GM13977 (cell line): ENCODE results near the gene HNRNPC.
"Not testable (repeated sequence)": the region's sequence is repeated elsewhere in the genome, so short reads cannot be mapped to it uniquely, and the experiment has no call there.

ENCODE experiments used
- DNase-seq: peaks from one replicate; pipeline ENCODE4 v3.0.0; 2012; ENCODE audit warnings: low spot score
- in situ Hi-C: fragments of 300-500 bp; cut with MboI; formaldehyde crosslinking; loops from one replicate; pipeline ENCODE4 v1.12.0; 2022; ENCODE audit warnings: low sequenced_read_pairs, low pct_unique_long_range_greater_than_20kb, mixed read lengths, inconsistent platforms; ENCODE audit not compliant: unreplicated experiment
- TF ChIP-seq, protein P1 (sequence below): IDR thresholded peaks from 2 replicates; pipeline ENCODE4 v1.5.1; 2012; ENCODE audit warnings: mild to moderate bottlenecking, control low read depth; ENCODE audit not compliant: insufficient read depth; ENCODE audit errors: extremely low read depth, missing control alignments

Gene HNRNPC

GRCh38 chr14:21220874-21221477 lies 48.3 kb downstream of the HNRNPC start:
- DNase-seq, result no peak
- in situ Hi-C loops, result no loop called here
- TF ChIP-seq, protein P1, sequence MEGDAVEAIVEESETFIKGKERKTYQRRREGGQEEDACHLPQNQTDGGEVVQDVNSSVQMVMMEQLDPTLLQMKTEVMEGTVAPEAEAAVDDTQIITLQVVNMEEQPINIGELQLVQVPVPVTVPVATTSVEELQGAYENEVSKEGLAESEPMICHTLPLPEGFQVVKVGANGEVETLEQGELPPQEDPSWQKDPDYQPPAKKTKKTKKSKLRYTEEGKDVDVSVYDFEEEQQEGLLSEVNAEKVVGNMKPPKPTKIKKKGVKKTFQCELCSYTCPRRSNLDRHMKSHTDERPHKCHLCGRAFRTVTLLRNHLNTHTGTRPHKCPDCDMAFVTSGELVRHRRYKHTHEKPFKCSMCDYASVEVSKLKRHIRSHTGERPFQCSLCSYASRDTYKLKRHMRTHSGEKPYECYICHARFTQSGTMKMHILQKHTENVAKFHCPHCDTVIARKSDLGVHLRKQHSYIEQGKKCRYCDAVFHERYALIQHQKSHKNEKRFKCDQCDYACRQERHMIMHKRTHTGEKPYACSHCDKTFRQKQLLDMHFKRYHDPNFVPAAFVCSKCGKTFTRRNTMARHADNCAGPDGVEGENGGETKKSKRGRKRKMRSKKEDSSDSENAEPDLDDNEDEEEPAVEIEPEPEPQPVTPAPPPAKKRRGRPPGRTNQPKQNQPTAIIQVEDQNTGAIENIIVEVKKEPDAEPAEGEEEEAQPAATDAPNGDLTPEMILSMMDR, result no peak

- TF ChIP-seq, protein P1, result no peak
Observed at GRCh38 chr14:21219561-21220111, 49.6 kb downstream of the HNRNPC start.

GRCh38 chr14:21219120-21219519 lies 50.1 kb downstream of the HNRNPC start:
- no peak for DNase-seq
- TF ChIP-seq, protein P1, result no peak
- in situ Hi-C loops, result no loop called here

More at GRCh38 chr14:21219561-21220111, 49.6 kb downstream of the HNRNPC start:
- in situ Hi-C loops, result no loop called here
- no peak for DNase-seq

DNA sequence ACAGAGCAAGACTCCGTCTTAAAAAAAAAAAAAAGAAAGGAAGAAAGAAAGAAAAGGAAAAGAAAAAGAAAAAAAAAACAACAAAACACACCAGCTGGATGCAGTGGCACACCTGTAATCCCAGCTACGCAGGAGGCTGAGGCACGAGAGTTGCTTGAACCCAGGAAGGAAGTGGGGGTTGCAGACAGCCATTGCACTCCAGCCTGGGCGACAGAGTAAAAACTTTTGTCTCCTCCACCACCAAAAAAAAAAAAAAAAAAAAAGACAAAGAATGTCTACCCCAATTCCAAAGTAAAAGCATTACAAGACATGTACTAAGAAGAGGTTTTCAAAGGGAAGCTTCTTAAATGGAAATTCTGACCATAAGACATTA lies 53.4 kb downstream of the HNRNPC start:
- in situ Hi-C loops, result no loop called here
- TF ChIP-seq, protein P1, result no peak
- no peak for DNase-seq

DNA sequence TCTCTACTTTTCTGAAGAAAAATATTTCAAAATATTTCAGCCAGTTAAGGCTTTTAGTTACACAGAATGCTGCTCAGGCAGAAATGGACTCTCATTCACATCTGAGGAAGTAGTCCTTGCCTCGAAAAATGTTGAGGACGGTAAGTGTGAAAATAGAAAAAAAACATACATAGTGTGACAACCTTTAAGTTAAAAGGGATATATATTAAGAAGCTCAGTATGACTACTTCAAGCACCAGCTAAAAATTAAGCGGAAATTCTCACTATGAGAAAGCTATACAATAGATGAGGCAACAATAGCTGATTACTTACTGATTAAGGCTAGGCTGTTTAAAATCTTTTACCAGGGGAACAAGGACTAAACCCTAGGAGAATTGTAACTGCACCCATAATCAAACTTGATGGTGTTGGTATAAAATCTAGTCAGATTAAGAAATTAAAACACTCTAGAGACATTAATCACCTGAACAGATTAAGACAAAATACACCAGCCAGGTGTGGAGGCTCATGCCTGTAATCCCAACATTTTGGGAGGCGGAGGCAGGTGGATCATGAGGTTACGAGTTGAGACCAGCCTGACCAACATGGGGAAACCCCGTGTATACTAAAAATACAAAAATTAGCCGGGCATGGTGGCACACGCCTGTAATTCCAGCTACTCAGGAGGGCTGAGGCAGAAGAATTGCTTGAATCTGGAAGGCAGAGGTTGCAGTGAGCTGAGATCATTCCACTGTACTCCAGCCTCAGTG lies 53.9 kb downstream of the HNRNPC start:
- TF ChIP-seq, protein P1, result no peak
- DNase-seq, result no peak
- in situ Hi-C loops, result no loop called here

GRCh38 chr14:21213652-21214051 lies 55.6 kb downstream of the HNRNPC start:
- no peak for DNase-seq
- in situ Hi-C loops, result no loop called here
- TF ChIP-seq, protein P1, result no peak

DNA sequence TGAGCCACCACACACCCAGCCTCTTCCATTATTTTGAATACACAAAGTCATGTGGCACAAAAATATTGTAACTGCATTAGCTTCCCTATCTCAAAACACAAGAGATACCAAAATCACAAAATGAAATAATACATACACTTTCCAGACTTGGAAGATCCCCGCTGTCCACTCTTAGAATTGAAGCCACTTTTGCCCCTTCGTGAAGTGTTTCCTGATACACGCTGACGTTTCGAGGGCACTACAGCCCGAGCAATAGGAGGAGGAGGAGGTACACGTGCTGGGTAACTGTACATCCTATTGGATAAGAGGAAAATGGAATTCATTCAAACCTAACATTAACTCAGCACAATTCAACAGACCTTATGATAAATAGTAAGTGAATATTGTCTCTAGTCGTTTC lies 56.4 kb downstream of the HNRNPC start:
- DNase-seq, in situ Hi-C loops: not testable (repeated sequence)
